SK-N-SH treated with all-trans-retinoic acid at 6 μM for 48 hours (cell line): ENCODE measurements around the gene TULP1.

Source experiments
- ZFP3 ChIP-seq: fragments of 250-450 bp; sonication (Bioruptor Pico); IDR thresholded peaks from 2 replicates; pipeline ENCODE4 v1.5.0; 2020; ENCODE audit warnings: mild to moderate bottlenecking, moderate library complexity
- ZNF565 ChIP-seq: fragments of 450-650 bp; formaldehyde crosslinking; conservative IDR thresholded peaks from 2 replicates; pipeline ENCODE4 v1.5.0; 2020; ENCODE audit warnings: low read depth, mild to moderate bottlenecking, moderate library complexity

DNA sequence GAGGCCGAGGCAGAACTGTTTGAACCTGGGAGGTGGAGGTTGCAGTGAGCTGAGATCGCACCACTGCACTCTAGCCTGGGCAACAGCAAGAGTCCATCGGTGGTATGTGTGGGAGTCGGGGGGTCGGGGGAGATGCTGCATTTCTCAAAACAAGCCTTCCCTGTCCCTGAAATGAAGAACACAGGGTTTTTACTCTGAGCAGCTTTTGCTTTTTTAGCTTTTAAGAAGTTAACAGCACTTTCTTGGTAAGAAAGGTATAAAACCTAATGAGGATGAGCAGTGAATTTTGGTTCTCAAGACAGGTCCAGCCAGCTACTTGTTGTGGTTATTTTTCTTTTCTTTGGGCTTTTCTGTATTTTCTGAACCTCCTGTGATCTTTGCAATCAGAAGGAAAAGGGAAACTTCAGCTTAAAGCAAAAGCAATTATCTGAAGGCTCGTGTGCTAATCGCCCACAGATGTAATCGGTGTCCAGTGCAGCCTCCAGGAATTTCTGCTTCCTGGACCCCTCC is 40.8 kb downstream of the TULP1 start:
- TF ChIP-seq ZNF565 (CRISPR knock-in tag), result no peak
- no peak for TF ChIP-seq ZFP3 (CRISPR knock-in tag)
